ENCODE measurements around the gene NDUFS2. TPM values are rescaled to one million over a fixed set of nuclear protein-coding genes. Genes with fewer than 3 reads are reported as not detected.

The NDUFS2 gene
- total RNA-seq, 1 experiment from 2014 or later, result 94.9 TPM

DNA sequence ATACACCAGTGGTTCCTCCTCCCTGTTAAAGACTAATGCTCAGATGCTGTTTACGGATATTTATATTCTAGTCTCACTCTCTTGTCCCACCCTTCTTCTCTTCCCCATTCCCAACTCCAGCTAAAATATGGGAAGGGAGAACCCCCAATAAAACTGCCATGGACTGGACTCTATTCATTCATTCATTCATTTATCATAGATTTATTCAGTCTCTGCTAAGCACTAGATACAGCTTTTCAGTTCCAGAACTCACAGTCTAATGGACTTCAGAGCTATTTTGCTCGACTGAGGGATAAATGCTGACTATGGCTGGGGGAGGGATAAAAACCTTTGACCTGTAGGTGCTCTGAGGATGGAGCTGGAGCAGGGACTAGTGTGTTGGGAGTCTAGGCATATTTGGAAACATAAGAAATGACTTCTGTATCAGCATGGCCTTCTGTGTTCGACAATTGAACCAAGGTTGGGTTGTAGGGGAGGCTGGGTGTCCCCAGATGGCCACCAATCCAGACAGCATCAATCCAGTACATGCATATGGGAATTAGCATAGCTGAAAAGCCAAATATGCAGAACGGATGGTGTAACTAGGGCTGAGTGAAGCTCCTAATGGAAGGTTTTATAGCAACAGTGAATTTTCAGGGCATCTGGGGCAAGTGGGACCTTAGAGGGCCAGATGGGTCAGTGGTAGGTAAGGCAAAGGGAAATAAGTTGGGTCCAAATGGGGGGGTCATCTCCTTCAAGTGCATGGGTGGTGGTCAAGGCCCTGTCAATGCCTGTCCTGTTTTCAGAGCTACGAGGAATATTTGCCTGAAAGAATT, 17.1 kb downstream of the NDUFS2 start:
- in situ Hi-C loops (cut with HindIII; ENCODE audit: low pct_unique_long_range_greater_than_20kb, low sequenced_read_pairs) (loop anchor here (25.0 kb wide), 1 partner anchor 168 kb away; no protein-coding TSS in a partner anchor), intact Hi-C loops (cut with micrococcal nuclease; ENCODE audit: unreplicated experiment) (no loop called here)
- Histone ChIP-seq H3K36me3 (ENCODE audit: control insufficient read depth, insufficient read depth, low read length) (0 out of 2 replicates have a peak, but pooled peaks cover 2% of the 10 kb centered on the region), H3K27me3 (ENCODE audit: control insufficient read depth, insufficient read depth, low read length) (no peaks in the 10 kb centered on the region), H3K4me3 (ENCODE audit: low read depth in 2 of 2, low read length in 2 of 2) (no peak overlapping the region), H3K27ac (ENCODE audit: low read length) (no peak overlapping the region), H3K9me3 (ENCODE audit: control insufficient read depth, insufficient read depth, low read depth, low read length) (no peaks in the 10 kb centered on the region), H3K4me1 (ENCODE audit: control insufficient read depth, insufficient read depth, low read length) (no peaks in the 10 kb centered on the region)
- ATAC-seq, result no peak
- TF ChIP-seq CTCF (IDR thresholded peaks at IDR 0.05), result no peak
- TF ChIP-seq SIN3A (IDR thresholded peaks at IDR 0.05; ENCODE audit: borderline replicate concordance, insufficient read depth, low read depth, low read length), result no peak
- no peak for TF ChIP-seq TCF7L2 (IDR thresholded peaks at IDR 0.05; ENCODE audit: low read depth, low read length)
- no peak for TF ChIP-seq REST (IDR thresholded peaks at IDR 0.05; ENCODE audit: insufficient read depth in 1 of 2, low read depth in 2 of 2, low read length in 1 of 2)
- TF ChIP-seq POLR2AphosphoS5 (IDR thresholded peaks at IDR 0.05; ENCODE audit: low read depth, low read length), result no peak
- ChIA-PET POLR2A (interaction anchor here (0.8 kb wide), 1 partner anchor 18 kb away, joined by 3 read pairs; no protein-coding TSS in a partner anchor), CTCF (no interaction called here)
- no peak for DNase-seq (ENCODE audit: low read depth, low spot score)
- BruUV-seq (replicated peaks), result no TSS peak

DNA sequence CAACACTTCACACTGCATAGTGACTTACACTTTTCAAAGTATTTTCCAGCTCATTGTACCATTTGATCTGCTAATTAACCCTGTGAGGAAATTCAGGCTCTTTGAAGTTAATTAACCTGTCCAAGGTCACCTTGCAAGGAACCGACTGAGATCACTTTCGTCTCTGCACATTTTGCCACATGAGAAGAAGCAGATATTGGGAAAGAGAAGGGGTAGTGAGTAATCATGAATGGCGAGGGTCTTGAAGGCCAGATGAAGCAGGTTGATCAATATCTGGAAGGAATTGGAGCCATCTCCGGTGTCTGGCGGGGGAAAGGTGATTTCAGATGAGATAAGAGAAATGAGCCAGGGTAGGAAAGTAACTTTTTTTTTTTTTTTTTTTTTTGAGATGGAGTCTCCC, 17.8 kb downstream of the NDUFS2 start:
- no peaks in the 10 kb centered on the region for H3K4me1 ChIP-seq (ENCODE audit: control insufficient read depth, insufficient read depth, low read length)
- H3K36me3 ChIP-seq (ENCODE audit: control insufficient read depth, insufficient read depth, low read length), result no peaks in the 10 kb centered on the region
- intact Hi-C loops (cut with micrococcal nuclease; ENCODE audit: unreplicated experiment), result no loop called here
- CTCF ChIA-PET, result interaction anchor here (0.7 kb wide), 1 partner anchor 175 kb away, joined by 6 read pairs; no protein-coding TSS in a partner anchor
- no peak overlapping the region for H3K27ac ChIP-seq (ENCODE audit: low read length)
- H3K27me3 ChIP-seq (ENCODE audit: control insufficient read depth, insufficient read depth, low read length), result no peaks in the 10 kb centered on the region
- POLR2A ChIA-PET, result interaction anchor here (0.6 kb wide), 1 partner anchor 12 kb away, joined by 8 read pairs; no protein-coding TSS in a partner anchor
- H3K9me3 ChIP-seq (ENCODE audit: control insufficient read depth, insufficient read depth, low read depth, low read length), result no peaks in the 10 kb centered on the region
- no peak for DNase-seq (ENCODE audit: low read depth, low spot score)
- no TSS peak for BruUV-seq (replicated peaks)
- H3K4me3 ChIP-seq (ENCODE audit: low read depth in 2 of 2, low read length in 2 of 2), result no peak overlapping the region
- in situ Hi-C loops (cut with HindIII; ENCODE audit: low pct_unique_long_range_greater_than_20kb, low sequenced_read_pairs), result loop anchor here (25.0 kb wide), 1 partner anchor 167 kb away; no protein-coding TSS in a partner anchor
- TF ChIP-seq POLR2AphosphoS5 (IDR thresholded peaks at IDR 0.05; ENCODE audit: low read depth, low read length), result no peak
- TF ChIP-seq TCF7L2 (IDR thresholded peaks at IDR 0.05; ENCODE audit: low read depth, low read length), result no peak
- TF ChIP-seq SIN3A (IDR thresholded peaks at IDR 0.05; ENCODE audit: borderline replicate concordance, insufficient read depth, low read depth, low read length), result no peak
- no peak for TF ChIP-seq REST (IDR thresholded peaks at IDR 0.05; ENCODE audit: insufficient read depth in 1 of 2, low read depth in 2 of 2, low read length in 1 of 2)
- no peak for TF ChIP-seq CTCF (IDR thresholded peaks at IDR 0.05)
- ATAC-seq, result no peak
